HG02973 (cell line): Measurements from ENCODE around the gene TOB2.
"Not testable (repeated sequence)": the region's sequence is repeated elsewhere in the genome, so short reads cannot be mapped to it uniquely, and the experiment has no call there.

Experiments
- ATAC-seq: cut with Tn5 transposase; IDR thresholded peaks from one replicate; pipeline ENCODE4 v1.9.1; 2021; ENCODE audit warnings: moderate library complexity; ENCODE audit not compliant: unreplicated experiment

The TOB2 gene

DNA sequence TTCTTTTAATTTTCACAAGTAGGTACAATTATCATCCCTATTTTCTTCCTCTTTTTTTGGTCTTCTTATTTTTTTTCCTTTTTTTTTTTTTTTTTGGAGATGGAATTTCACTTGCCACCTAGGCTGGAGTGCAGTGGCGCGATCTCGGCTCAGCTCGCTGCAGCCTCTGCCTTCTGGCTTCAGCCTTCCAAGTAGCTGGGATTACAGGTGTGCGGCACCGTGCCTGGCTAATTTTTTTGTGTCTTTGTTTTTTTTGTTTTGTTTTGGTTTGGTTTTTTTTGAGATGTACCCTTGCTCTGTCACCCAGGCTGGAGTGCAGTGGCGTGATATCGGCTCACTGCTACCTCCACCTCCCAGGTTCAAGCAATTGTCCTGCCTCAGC lies 16.7 kb downstream of the TOB2 start:
- ATAC-seq: no peak

DNA sequence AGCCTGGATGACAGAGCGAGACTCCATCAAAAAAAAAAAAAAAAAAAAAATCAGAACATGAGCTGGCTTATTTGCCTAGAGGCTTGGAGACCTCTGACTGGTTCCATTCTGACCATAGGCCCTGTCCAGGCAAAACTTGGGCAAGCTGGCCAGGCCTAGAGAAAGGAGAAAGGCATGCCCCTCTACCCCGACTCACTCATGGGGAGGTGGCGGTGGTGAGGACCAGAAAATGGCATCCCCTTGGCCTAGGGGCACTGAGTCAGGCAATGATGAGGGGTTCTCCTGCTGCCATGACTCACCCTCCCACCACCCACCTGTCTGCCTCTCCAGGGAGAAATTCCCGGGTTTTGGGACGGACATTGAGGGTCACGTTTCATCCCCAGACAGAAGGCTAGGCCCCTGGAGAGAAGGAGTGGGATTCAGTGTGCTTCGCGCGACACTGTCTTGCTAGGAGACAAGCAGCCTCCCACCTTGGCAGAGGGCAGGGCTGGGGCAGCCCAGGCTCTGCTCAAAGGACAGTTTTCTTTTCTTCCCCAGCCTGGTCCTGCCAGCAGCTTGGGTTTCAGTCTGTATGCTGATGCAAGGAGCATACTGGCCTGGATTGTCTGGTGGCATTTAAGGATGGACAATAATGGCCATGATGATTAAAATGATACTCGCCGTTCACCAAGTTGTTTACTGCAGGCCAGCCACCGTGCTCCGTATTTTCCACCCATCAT lies 17.2 kb downstream of the TOB2 start:
- no peak for ATAC-seq

DNA sequence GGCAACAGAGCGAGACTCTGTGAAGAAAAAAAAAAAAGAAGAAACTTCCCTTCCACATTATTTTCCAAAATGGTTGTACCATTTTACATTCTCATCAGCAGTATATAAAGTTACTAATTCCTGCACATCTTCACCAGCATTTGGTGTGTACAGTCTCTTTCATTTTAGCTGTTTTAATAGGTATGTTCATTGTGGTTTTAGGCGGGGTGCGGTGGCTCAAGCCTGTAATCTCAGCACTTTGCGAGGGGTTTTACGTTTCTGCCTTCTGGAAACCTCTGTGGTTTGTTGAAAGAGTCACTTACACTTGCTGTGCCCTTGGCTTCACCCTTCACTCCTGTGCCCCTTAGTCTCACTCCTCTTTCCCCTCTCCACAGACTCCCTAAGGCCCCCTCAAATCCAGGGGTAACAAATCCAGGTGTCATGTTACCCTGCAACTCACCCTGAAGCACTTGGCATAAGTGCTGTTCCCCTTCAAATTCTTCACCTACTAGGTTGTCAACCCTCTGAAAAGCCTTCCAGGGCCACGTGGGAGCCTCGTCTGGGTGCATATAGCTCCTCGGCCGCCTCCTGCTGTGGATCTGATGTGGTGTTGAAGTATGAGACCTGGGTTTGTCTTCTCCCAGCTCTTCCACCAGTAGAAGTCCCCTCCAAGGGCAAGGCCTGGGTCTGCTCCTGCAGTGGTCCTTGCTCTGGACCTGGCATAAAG lies 20.8 kb downstream of the TOB2 start:
- no peak for ATAC-seq

DNA sequence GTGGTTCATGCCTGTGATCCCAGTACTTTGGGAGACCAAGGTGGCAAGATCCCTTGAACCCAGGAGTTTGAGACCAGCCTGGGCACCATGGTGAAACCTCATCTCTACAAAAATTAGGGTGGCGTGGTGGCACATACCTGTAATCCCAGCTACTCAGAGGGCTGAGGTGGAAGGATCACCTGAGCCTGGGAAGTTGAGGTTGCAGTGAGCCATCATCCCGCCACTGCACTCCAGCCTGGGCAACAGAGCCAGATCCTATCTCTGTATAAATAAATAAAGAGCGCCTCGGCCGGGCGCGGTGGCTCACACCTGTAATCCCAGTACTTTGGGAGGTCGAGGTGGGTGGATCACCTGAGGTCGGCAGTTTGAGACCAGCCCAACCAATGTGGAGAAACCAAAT lies 27.9 kb downstream of the TOB2 start:
- no peak for ATAC-seq

DNA sequence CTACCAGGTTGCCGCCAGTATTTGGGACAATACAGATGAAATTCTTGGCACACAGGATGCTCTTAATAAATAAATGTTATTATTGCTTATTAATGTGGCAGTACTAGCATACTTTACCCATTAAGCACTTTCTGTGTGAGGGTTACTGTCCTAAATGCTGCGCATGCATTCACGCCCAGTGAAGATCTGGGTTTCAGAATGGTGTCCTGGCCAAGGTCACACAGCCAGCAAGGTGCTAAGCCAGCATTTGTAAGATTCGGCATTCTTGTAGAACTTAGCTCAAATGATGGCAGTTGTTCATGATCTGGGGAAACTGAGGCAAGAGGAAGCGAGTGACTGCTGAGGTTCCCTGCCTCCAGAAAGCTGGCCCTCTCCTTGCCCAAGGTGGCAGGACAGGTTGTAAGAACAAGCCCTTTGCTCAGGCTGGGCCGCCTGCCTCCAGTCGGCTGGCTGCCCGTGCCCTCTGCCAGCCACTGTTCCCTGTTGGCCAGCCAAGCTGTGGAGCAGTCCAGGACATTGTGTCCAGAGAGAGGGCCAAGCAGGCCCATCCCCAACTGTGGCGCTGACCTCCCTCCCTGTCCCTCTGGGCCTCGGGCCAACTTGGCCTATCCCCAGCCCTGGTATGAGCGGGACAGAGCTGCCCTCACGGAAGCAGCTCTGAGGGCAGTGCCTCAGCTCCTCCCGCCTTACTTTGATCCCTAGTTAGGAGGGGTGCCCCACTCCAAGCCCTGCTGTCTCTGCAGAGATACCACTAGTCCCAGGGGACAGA lies 28.8 kb downstream of the TOB2 start:
- ATAC-seq: no peak

DNA sequence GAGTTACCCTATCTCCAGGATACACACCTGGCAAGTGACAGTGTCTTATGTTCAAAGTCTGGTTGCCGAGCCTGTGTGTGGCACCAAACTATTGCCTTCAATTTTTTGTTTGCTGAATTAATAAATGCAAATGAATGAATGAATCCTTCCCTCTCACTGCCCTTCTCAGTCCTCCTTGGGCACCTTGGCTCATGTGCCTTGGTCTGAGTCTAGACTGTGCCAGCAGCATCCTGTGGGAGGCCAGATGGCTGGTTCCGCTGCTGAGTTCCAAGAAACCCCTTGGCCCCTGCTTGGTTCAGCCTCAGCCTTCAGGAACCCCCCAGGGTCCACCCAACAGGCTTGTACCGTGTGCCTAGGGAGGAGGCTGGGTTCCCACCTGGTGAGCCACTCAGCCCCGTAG lies 31.0 kb downstream of the TOB2 start:
- ATAC-seq: no peak

DNA sequence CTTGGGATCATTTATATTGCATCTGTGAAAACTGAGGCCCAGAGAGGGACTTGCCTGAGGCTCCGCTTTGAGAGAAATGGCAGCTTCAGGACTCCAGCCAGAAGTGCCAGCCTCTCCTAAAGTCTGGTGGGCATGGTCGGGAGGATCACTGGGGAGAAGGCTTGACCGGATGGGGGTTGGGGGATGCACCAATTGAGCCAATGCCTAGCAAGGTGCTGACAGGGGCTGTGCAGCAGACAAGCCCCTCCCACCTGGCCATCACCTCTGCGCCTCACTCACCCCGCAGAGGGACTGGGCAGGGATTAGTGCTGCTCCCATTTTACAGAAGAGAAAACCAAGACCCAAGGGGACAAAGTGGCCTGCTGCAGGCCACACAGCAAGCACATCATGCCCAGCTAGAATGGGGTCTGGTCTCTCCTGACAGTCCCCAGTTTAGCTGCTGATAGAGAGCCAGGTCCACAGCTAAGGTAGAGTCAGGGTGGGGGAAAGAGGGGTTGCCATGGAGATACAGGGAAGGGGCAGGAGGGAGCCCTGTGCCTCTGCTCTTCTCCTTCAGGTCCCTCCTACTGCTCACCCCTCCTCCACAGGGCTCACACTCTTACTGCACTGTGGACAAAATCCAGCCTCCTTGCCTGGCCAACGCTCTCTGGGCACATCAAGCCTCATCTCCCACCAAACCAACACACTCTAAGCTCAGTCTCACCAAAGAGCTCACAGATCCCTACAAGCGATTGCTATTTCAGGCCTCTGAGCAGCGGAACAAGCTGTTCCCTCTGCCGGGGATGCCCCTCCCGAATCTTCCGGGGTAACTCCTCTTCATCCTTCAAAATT lies 35.4 kb downstream of the TOB2 start:
- ATAC-seq: no peak

DNA sequence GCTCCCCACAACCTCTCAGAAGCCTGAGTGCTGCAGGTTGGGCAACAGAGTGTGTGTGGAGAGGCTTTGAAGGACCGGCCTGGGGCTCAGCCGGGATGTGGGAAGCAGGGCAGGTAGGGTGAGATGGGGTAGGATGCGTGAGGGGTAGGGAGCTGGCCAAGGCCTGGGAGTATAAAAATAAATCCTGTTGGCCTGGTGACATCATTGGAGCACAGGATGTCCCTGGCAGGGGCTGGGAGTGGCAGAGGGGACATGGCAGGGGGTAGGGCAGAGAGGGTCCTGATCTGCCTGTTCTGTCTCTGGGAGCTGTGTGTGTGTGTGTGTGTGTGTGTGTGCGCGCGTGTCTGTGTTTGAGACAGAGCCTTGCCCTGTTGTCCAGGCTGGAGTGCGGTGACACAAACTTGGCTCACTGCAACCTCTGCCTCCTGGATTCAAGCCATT lies 36.3 kb downstream of the TOB2 start:
- no peak for ATAC-seq

DNA sequence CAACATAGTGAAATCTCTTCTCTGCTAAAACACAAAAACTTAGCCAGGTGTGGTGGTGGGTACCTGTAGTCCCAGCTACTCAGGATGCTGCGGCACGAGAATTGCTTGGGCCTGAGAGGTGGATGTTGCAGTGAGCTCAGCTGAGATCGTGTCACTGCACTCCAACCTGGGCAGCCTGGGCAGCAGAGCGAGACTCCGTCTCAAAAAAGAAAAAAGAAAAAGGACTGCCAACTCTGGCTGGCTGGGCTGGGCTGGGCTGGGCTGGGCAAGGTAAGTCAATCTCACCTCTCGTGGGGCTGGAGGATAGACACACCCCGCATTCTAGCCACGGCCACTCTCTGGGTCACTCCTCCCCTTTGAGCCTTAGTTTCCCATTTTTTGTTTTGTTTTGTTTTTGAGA lies 37.9 kb downstream of the TOB2 start:
- no peak for ATAC-seq

DNA sequence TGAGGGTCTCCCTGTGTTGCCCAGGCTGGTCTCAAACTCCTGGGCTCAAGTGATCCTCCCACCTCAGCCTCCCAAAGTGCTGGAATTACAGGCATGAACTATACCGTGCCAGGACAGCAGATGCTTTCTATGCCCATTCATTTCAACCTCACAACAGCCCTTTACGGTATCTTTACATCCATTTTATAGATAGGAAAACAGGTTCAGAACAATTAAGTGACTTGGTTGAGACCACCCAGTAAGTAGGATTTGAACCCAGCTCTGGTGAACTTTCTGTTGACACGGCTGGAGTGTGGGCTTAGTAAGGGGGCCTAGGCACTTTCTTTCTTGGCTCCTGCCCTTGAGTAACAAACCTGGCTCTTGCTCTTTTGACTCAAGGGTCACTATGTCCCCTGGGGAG lies 39.2 kb downstream of the TOB2 start:
- ATAC-seq: no peak

DNA sequence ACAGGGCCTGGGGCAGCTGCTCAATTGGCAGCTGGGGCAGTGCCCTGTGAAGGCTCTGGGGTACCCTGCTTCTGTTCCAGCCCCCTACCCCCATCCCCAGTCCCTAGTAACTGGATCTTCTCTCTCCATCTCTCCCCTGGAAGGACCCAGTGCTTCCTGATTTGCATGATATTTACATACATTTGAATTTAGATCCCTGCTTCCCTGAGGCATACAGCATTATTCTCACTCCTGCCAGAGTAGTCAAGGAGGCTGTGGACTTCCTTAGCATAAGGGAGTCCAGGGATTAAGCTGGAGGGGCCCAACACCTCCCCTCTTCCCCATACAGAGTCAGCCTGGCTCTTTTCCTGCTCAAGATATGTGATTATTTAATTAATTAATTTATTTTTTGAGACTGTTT lies 40.2 kb downstream of the TOB2 start:
- no peak for ATAC-seq

DNA sequence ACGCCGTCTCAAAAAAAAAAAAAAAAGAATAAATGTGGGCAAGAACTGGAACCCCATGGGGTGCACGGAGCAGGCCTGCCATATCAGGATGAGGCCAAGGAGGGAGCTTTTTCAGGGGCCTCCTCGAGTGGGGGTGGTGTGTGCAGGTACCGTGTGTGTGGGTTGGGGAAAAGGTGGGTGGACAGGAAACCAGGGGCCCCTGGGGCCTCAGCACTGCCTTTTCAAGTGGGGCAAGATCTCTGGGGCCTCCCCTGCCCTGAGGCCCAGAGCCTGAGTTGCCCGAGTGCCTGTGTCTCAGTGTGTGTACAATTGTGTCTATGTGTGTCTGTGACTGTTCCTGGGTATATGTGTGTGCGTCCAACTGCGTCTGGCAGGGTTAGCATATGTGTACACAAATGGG lies 41.0 kb downstream of the TOB2 start:
- no peak for ATAC-seq

DNA sequence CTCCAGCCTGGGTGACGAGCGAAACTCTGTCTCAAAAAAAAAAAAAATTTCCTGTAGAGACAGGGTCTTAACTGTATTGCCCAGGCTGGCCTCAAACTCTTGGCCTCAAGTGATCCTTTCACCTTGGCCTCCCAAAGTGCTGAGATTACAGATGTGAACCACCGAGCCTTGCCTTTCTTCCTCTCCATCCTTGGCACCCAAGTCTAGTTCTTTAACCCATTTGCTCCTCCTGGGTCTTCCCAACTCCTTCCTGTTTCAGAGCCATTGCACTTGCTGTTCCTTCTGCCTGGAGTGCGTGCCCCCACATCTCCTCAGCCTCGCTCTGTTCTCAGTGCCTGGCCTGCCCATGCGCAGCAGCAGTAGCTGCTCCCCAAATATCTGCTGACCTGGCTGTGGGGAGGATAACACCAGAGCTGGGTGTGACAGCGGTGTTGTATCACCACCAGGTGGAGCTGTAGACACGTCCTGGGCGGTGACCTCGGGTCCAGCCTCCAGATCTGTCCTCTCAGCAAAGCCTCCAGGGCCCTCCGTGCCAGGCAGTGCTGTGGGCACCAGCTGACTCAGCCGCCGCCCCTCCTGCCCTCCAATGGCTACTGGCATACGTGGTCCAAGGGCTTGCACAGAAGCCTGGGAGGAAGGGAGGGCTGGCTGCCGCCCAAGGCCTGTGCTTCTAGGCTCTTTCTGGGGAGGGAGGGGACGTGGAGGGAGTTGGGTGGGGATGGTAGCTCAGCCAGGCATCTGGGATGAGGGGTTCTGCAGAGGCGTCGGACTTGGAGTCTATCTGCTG lies 42.9 kb downstream of the TOB2 start:
- no peak for ATAC-seq

DNA sequence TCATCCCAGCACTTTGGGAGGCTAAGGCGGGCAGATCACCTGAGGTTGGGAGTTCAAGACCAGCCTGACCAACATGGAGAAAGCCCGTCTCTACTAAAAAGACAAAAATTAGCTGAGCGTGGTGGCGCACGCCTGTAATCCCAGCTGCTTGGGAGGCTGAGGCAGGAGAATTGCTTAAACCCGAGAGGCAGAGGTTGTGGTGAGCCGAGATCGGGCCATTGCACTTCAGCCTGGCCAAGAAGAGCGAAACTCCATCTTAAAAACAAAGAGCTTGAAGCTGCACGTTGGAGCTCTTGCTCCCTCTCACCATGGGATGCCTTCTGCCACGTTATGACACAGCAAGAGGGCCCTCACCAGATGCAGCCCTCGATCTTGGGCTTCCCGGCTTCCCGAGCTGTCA lies 43.8 kb downstream of the TOB2 start:
- not testable (repeated sequence) for ATAC-seq

DNA sequence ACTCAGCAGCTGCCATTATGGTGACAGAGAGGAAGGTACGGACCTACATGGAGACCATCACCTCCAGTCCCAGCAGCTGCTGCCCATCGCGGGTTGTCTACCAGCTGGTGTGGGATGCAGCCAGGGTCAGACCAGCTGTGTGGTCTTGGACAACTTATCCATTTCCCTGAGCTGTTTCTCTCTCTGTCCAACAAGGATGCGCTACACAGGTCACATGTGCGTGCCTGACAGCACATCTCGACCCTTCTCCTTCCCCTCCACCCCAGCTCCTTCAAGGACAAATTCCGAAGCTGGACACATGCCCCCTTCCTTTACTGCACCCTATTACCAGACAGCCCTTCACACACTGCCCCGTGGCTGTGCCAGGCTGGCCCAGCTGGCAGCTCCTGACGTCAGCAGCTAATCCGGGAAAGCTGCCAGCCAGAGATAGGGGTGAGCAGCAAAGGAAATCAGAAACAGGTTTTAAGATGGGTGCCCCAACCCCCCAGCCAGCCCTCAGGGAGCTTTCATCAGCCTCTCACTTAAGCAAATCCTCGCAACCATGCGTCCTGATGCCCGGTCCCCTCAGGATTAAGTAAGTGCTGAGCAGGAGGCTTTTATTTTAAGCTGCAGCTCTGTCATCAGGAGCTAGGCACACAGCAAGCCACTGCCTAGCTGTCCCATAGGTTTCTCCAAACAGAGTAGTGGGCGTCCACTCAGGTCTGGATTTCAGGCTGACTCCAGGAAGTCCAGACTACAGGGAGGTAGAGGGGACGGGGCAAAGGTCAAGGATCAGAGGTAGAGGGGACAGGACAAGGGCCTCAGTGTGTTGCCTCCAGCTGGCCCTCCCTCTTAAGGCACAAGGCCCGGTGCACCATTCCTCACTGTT lies 44.6 kb downstream of the TOB2 start:
- ATAC-seq: no peak

DNA sequence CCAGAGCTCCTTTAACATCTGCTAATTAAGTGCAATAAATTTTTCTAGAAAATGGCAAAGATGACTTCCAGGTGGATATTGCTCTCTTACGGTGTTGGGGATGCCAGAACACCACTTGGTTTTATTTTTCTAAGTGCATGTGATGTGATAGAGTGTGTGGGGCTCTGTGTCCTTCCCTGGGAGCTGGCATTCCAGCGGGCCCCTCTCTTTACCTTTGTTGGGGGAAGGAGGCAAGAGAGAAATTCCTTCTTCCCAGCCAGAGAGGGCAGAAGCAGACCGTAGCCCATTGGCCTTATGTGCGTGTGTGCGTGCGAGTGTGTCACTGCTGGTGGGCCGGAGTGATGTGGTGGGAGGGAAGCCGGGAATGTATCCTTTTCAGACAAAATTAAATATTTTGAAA lies 47.7 kb downstream of the TOB2 start:
- ATAC-seq: no peak

DNA sequence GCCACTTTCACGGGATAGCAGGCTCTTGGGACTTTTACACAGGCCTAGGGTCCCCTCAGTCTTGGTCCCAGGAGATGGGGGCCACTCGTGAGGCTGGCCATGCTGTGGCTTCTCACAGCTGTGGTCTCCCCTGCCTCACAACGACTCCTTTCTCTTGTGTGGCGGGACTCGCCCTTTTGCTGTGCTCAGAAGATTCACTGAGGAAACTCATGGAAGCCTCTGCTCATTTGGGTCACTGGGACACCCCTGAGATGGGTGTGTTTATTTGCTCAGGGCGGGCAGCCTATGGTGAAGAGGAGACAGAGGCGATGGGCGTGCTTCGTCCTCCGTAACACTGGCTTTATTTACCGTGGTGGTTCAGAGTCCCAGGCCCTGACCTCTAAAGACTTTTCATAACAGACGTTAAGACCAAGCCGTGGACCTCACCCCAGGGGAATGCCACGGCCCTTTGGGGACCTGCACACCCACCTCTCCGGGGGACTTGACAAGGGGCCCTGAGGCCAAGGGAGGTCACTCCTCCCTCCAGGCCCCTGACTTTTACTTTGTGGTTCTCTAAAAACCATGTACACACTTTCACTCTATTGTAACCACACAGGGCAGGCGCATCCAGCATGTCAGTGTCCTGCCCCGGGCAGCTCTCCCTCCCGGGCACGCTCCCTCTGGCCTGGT lies 49.3 kb downstream of the TOB2 start:
- ATAC-seq: no peak

DNA sequence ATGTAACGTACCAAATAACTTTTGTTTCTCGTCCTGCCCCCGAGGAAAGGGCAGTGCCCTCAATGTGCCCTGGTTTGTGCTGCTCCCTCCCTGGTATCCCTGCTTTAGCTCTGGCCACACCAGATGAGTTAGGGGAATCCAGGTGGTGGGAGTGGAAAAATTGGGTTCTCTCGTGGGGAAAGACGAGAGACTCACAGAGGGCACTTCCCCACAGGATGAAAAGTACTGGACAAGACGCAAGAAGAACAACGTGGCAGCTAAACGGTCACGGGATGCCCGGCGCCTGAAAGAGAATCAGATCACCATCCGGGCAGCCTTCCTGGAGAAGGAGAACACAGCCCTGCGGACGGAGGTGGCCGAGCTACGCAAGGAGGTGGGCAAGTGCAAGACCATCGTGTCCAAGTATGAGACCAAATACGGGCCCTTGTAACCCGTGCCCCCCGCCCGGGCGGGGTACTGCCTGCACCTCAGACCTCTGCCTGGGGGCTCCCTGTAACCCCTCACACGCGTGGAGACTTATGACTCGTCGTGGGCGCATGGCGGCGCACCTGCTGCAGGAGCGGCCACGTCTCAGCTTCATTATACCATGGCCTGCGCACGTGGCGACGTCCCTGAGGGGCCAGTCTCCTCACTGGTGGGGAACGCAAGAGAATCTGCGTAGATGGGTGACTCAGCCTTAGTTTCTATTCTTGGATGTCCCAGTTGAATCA lies 50.9 kb downstream of the TOB2 start:
- ATAC-seq: no peak
